ENCODE measurements around the gene KNL1.
"Not testable (repeated sequence)": the region's sequence is repeated elsewhere in the genome, so short reads cannot be mapped to it uniquely, and the experiment has no call there.

Gene KNL1

GRCh38 chr15:40590667-40591050 lies 3.4 kb upstream of the KNL1 start:
- no peak for DNase-seq

DNA sequence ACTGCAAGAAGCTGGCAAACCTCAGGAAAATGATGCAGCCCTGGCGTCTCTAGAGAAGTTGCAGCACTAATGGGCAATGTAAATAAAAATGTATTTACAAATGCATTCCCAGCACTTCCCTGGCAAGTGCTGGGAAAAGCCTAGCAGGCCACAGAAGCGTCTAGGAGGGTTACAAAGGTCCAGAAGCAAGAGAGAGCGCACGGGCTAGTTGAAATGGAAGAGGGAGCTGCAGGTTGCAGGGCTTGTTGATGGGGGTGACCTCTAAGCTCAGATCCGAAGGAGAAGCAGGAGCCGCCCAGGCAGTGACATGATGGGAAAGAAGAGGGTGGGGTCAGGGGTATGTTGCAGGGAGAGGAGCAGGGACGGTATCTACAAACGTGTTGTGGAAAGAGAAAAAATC lies 2.7 kb upstream of the KNL1 start:
- no peak for DNase-seq

DNA sequence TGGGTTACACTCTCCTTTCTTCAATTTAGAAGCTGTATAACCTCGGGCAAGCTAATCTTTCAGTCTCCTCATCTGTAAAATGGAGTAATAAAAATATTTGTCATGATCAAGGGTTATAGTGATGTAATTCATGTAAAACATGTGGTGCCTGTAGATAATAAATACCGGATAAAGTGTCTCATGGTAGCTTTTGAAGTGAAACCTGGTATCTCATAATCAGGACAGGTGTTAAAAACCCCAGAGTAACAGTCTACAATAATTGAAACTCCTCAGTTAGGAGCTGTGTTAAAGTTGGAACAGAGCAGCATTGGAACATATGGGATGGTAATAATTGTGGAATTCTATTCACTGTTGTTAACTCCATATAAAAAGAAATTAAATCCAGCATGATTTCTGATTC lies 884 bp upstream of the KNL1 start:
- no peak for DNase-seq

DNA sequence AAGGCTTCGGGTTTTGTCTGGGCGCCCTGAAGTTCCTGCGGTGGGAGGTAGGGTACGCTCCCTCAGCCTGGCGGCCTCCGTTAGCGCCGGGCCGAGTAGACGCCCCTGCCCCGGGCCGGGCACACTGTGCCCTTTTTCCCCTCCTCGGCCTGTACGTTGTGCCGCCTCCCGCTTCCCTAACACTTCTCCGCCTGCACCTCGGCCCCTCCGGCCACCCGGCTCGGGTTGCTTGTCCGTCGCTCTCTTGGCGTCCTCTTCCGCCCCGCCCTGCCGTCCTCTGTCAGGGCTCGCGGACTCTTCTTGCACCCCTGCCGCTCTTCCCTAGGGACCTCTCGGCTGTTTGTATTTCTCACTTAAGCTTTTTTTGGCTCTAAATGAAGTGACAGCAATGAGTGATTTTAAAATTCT lies 384 bp downstream of the KNL1 start:
- DNase-seq, result no peak

DNA sequence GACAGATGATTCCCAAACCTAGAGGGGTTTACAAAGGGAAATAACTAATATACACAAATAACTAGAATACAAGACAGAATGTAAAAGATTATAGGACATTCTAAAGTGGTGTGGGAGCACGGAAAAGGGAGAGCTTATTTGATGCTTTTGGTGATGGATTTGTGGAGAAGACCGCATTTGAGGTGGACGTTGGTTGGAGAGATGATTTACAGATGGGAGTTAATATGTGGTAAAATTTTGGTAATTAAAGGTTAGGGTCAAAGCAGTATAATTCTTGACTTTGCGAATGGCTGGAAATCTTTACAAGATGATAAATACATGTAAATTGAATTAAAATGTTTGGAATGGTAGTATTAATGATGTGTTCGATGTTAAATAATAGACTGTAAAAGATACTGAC lies 1.2 kb downstream of the KNL1 start:
- no peak for DNase-seq

- no peak for DNase-seq
These were observed 1.7 kb downstream of the KNL1 start for GRCh38 chr15:40595773-40596172.

DNA sequence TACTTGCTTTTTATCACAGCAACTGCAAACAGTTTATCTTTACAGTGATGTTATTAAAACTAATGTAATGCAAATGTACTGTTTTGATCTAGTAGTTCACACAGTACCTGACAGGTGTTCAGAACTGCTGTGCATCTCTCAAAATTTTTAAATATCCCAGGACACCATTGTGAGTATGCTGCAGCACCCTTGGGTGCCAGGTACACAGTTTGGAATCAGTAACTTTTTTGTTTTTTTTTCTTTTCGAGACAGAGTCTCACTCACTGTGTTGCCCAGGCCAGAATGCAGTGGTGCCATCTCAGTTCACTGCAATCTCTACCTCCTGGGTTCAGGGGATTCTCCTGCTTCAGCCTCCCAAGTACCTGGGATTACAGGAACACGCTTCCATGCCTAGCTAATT lies 3.0 kb downstream of the KNL1 start:
- DNase-seq, result no peak

DNA sequence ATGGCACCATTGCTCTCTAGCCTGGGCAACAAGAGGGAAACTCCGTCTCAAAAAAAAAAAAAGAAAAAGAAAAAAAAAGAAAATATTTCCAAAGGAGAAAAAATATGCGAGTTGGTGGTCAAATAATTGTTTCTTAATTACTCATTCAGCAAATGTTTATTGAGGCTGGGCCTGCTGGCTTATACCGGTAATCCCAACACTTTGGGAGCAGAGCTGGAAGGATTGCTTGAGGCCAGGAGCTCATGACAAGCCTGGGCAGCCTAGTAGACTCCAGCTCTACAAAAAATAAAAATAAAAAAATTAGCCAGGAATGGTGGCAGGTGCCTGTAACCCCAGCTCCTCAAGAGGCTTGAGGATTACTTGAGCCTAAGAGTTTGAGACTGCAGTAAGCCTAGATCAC lies 4.1 kb downstream of the KNL1 start:
- DNase-seq, result no peak

GRCh38 chr15:40598672-40599071 lies 4.6 kb downstream of the KNL1 start:
- no peak for DNase-seq

GRCh38 chr15:40600956-40601355 lies 6.9 kb downstream of the KNL1 start:
- DNase-seq, result no peak

DNA sequence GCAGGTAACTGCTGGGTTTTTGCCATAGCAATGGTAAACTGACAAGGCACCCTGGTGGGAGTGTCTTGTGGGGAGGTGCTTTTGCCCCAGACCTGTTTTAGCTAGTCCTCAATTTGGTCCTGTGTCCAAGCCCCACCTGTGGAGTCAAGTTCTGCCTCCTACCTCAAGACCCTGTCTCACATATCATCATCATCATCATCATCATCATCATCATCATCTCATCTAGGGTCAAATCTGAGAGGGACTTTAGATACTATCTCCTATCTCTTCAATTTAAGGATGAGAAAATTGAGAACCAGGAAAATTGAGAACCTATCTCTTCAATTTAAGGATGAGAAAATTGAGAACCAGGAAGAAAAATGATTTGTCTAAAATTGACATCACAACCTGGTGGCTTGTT lies 9.9 kb downstream of the KNL1 start:
- DNase-seq, result no peak

DNA sequence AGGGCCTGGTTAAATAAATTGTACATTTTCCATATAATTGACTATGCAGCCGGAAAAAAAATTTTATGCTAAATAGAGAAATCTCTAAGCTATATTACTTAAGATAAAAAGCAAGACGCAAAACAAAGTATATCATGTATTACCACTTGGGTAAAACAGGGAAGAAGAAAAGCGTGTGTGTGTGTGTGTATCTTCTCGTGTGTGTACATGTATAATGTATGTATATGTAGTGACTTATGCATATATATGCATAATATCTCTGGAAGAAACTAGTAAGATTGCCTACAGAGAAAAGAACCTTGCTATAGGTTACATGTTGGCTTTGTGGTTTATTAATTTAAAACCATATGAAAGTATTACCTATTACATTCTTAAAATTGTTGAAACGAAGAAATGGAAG lies 19.0 kb downstream of the KNL1 start:
- no peak for DNase-seq

- DNase-seq, result no peak
These were observed 24.0 kb downstream of the KNL1 start for GRCh38 chr15:40618023-40618422.

DNA sequence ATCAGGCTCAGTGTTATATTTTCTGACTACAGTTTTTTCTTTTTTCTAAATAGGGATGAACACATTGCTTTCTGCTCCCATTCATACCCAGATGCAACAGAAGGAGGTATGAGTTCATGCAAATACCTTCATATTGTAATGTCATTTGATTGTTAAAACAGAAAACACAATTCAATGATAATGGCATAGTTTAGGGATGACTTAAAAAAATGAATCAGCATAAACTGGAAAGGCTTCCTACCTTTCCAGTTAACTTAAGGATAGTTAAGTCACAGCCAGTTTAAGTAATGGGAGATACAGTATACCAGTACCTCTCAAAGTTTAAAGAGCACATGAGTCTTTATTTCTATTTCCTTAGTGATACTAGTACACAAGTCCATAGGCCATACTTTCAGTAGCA lies 24.9 kb downstream of the KNL1 start:
- no peak for DNase-seq

- DNase-seq, result no peak
These were observed 29.3 kb downstream of the KNL1 start for GRCh38 chr15:40623361-40623760.

- no peak for DNase-seq
These were observed 36.3 kb downstream of the KNL1 start for GRCh38 chr15:40630313-40630712.

- no peak for DNase-seq
These were observed 39.1 kb downstream of the KNL1 start for GRCh38 chr15:40633178-40633577.

GRCh38 chr15:40637221-40637745 lies 43.2 kb downstream of the KNL1 start:
- no peak for DNase-seq

DNA sequence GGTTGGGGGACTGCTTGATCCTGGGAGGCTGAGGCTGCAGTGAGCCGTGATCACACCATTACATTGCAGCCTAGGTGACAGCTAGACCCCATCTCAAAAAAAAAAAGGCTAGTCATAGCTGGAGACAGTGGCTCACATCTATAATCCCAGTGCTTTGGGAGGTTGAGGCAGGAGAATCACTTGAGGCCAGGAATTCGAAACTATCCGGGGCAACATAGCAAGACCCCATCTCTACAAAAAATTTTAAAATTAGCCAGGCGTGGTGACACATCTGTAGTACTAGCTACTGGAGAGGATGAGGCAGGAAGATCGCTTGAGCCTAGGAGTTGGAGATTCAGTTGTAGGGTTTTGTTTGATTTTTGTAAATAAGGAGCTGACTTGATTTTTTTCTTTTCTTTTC lies 45.6 kb downstream of the KNL1 start:
- no peak for DNase-seq

- no peak for DNase-seq
These were observed 53.5 kb downstream of the KNL1 start for GRCh38 chr15:40647523-40647922.

DNA sequence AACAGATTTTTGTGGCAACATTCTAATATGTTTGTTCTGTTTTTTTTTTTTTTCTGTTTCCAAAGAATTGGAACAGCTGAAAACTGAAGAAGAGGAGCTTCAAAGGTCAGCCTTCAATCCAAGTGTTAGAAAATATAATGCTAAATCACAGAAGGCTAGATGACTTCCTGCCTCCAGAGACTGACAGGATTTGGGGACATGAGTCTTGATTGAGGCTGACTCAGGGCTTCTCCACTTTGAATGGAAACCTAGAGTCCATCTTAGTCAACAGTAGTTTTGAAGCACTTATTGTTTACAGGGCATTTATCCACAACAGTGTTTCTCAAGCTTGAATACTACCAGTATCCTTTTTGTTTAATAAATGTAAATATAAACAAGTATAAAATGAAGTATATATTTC lies 56.4 kb downstream of the KNL1 start:
- no peak for DNase-seq

DNA sequence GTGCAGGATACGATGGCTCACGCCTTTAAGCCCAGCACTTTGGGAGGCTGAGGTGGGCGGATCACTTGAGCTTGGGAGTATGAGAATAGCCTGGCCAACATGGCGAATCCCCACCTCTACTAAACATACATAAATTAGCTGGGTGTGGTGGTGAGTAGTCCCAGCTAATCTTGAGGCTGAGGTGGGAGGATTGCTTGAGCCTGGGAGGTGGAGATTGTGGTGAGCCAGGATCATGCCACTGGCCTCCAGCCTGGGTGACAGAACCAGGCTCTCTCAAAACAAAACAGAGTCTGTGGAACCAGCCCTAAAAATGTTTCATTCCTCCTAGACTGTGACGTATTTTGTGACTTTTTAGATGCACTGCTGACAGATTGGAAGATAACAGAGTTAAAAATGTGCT lies 66.6 kb downstream of the KNL1 start:
- DNase-seq, result no peak

GRCh38 chr15:40664909-40665308 lies 70.9 kb downstream of the KNL1 start:
- no peak for DNase-seq

DNA sequence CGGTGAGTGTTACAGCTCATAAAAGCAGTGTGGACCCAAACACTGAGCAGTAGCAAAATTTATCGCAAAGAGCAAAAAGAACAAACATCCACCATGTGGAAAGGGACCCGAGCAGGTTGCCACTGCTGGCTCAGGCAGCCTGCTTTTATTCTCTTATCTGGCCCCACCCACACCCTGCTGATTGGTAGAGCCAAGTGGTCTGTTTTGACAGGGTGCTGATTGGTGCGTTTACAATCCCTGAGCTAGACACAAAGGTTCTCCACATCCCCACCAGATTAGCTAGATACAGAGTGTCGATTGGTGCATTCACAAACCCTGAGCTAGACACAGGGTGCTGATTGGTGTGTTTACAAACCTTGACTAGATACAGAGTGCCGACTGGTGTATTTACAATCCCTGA lies 82.2 kb downstream of the KNL1 start:
- not testable (repeated sequence) for DNase-seq

DNA sequence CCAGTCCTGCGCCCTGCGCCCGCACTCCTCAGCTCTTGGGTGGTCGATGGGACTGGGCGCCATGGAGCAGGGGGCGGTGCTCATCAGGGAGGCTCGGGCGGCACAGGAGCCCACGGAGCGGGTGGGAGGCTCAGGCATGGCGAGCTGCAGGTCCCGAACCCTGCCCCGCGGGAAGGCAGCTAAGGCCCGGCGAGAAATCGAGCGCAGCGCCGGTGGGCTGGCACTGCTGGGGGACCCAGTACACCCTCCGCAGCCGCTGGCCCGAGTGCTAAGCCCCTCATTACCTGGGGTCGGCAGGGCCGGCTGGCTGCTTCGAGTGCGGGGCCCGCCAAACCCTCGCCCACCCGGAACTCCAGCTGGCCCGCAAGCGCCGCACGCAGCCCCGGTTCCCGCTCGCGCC lies 82.9 kb downstream of the KNL1 start:
- DNase-seq, result not testable (repeated sequence)

- no peak for DNase-seq
These were observed 86.1 kb downstream of the KNL1 start for GRCh38 chr15:40680151-40680550.

Data from activated naive CD4-positive, alpha-beta T cell treated with Interleukin-2 at 50 U/mL for 16 hours (primary cell).